GM23248 (cell line): ENCODE measurements around the gene CD79A.
A peak's percentile ranks its signal among the peaks of the same experiment; 100 is the strongest.

ENCODE experiments used
- EZH2 ChIP-seq: fragments of 200-600 bp; sonication (generic); IDR thresholded peaks from 2 replicates; pipeline ENCODE4 v1.6.1; 2018; ENCODE audit warnings: antibody characterized with exemption, mild to moderate bottlenecking; ENCODE audit not compliant: insufficient read depth, poor library complexity, severe bottlenecking
- EZH2phosphoT487 ChIP-seq: fragments of 200-600 bp; sonication (generic); IDR thresholded peaks from 2 replicates; pipeline ENCODE4 v1.6.1; 2018; ENCODE audit warnings: antibody characterized with exemption, moderate library complexity, mild to moderate bottlenecking, low read depth; ENCODE audit not compliant: insufficient read depth

DNA sequence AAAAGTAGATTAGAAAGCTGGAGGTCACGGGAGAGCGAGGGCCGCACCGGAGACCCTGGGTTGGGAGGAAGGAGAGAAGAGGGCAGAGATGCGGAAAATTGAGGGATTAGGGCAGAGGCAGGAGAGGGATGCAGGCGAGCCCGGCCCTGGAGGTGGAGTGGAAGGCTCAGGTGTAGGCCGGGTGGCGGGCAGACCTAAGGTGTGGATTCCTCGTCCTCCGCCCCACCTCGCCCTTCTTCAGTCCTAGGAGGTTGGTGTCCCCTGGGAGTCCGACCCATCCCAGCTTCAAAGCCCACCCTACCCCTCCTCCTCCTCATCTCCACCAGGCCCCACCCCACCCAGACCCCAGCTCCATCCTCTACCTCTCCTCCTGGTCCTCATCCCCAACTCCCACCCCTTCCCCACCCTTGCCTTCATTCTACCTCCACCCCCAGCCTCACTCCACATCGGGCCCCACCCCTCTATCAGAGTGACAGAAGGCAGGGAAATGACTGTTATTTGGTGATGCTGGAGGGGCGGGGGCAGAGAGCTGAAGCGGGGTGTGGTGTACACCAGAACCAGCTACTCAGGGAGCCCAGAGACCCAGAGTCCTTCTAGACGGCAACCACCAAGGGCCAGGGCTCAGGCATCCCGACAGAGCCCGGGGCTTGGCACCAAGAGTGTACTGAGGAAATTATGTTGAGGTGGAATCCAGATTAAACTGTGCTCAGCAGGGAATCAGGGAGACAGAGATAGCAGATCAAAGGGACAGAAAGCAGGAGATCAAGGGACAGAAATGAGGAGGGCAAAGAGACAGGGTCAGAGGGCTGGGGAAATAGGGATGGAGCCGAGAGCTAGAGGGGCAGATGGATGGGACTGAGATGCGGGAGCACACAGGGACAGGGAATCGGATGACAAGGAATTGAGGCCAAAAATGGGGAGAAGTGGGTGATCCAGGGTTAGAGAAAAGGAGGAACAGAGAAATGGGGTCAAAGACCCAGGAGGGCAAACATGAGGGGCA is 44.8 kb downstream of the CD79A start:
- TF ChIP-seq EZH2 (peak; percentile 71), EZH2phosphoT487 (0 out of 2 replicates have a peak, but pooled peaks have one; percentile 56)
